DLD1 (cell line): ENCODE measurements around the gene INPP5B.
"Not testable (repeated sequence)": the region's sequence is repeated elsewhere in the genome, so short reads cannot be mapped to it uniquely, and the experiment has no call there.

ENCODE experiments used
- in situ Hi-C: cut with HindIII; loops from 2 replicates; pipeline ENCODE4 v1.10.0; 2017; ENCODE audit warnings: low sequenced_read_pairs

INPP5B gene

DNA sequence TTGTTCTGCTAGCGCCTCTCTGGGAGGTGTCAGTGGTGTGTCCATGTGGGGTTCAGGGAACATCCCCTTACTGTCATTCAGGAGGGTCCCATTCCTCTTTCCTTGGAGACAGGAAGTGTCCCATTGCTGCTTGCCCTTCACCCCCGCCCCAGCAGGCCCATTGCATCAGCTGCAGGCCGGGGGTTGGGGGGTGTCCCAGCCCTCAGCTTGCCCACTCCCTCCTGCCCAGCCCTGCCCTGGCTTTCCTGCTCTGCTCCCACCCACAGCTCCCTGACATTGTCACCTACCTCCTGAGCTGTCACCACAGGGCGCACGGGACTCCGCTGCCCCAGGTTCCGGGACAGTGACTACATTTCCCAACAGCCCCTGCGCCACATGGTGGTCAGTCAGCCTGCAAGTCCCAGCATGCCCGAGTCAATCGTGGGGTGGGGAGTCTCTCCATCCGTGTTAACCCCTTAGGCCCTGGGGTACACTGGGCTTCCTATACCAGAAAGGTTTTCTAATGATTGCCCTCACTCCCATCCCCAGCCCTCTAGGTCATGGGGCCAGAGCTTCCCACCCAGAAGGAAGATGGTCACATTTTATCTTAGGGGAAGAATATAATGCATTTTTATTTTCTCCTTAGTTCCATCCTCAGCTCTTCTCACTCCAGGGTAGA is at the start of gene INPP5B:
Gene INPP5B (minus strand): TSS at position 351 of the 658 bp plus-strand sequence. CDS start 745 bp downstream, outside the sequence.
- in situ Hi-C loops = no loop called here

DNA sequence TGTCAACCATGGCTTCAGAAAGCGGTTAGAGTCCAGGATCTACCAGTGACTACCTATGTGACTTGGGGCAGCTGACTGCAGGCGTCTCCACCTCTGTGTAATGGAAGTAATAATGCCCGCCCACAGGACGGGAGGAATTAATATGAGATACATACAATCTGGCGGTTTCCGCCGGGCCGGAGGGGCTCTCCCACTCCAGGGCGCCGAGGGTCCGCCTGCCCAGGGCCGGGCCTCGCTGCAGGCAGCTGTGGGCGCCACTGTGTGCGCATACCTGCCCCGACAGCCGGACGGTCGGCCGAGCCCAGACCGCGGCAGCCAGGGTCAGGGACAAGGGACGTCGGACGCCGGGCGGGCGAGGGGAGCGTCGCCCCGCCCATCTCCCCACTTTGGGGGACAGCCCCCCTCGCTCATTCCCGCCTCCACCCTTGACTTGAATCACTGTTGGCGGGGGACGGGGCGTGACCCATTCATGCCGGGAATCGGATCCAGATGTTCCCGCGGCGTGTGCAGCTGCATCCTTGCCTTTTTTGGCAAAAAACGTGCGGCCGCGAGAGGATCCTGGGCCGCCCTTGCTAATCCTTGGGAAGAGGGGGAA is 49.0 kb upstream of the INPP5B start:
- in situ Hi-C loops = no loop called here

DNA sequence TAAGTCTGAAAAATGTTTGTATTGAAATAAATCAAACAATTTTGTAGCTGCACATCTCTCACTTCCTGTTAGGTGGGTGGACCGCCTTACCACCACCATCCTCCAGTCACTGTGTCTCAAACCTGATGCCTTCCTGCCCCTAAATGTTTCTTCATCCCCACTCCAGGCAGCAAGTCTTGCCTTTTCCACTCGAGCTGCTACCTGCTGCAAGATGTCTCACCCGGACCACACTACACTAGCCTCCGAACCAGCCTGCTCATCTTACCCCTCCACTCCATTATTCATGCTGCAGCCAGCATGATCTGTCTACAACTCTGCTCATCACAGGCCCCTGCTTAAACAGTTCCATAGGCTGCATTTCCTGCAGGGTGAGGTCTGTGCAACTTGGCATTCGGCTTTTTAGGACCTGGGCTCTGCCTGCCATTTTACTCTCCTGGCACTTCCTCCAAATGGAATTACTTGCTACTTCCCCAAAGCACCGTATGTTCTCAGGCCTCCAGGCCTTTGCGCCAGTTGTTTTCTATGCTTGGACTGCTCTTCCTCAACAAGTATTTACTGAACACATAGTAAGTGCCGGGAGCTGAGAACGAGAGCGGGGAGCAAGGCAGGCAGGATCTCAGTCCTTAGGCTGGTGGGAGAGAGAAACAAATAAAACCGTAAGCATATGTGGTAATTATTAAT is 48.2 kb upstream of the INPP5B start:
- in situ Hi-C loops = no loop called here

DNA sequence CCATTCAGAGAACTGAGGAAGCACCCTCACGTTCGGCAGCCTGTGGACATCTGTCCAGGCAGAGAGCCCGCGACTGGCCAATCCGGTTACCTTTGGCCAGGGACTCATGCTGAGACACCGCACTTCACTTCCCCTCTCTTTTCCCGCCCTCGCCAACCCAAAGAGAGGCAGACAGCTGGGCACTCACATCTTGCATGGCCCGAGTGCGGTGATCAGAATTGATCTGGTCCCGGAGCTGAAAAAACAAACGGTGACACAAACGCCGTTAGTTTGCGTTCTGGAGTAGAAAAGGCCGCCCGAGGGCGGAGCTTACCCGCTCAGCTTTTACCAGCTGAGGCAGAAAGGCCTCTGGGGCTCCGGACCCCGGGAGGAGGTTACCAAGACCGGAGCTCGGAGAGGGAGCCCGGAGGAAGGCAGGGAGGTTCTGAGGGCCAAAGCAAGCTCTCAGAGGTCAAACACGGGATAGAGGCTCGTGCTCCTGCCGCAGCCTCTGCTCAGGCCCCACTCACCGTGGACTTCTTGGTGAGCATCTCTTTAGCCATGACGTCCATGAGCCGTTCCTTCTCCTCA is 42.6 kb upstream of the INPP5B start:
- in situ Hi-C loops = no loop called here

DNA sequence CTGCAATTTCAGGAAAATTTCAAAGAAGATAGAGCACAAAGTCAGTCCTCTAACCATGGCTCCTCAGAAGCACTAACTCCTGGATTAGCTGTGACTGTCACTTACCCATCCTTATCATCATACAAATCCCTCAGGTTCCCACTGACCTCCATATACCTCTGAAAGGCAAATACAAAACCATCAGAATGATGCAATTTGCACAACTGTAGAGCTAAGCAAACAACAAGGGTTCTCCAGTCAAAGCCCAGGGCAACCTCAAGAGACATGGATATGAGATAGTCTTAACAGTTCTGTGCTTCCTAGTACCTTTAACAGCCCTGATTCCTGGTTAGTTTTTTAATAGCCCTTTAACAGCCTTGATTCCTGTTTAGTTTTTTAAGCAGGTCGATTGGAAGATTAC is 40.8 kb upstream of the INPP5B start:
- in situ Hi-C loops = no loop called here

DNA sequence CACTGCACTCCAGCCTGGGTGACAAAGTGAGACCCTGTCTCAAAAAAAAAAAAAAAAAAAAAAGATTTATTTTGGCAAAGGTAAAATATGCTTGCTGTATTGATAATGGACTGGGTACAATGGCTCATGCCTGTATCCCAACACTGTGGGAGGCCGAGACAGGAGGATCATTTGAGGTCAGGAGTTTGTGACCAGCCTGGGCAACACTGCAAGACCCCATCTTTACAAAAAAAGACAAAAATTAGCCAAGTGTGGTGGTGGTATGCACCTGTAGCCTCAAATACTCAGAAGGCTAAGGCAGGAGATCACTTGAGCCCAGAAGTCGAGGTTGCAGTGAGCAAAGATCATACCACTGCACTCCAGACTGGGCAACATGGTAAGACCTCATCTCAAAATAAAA is 36.7 kb upstream of the INPP5B start:
- in situ Hi-C loops = no loop called here

DNA sequence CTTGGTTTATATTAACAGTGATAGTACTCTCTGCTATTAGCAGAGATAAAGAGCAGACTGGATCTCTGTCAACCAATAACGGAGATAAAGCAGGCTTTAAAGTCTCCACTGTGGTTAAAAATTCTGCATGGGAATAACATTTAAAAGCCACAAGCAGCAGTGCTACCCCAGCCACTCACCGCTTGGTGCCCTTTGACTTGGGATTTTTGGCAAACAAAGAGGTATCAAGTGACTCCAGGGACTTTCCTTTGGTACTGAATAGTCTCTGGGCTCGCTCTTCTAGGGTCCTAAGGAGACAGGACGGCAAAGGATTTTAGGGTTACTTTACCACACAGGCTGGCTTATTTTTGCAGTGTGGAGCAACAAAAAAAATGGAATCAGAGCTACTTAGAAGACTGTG is 31.7 kb upstream of the INPP5B start:
- in situ Hi-C loops = no loop called here

DNA sequence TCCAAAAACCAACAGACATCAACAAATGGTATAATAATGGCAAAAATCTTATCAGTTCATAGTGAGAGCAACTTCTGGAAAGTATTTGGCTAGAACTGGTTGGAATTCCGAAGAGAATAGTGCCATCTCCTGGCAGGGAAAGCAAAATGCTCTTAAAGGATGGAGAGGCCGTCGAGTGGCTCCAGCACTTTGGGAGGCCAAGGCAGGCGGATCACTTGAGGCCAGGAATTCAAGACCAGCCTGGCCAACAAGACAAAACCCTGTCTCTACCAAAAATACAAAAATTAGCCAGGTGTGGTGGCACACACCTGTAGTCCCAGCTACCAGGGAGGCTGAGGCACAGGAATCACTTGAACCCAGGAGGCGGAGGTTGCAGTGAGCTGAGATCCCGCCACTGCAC is 28.2 kb upstream of the INPP5B start:
- in situ Hi-C loops = not testable (repeated sequence)

DNA sequence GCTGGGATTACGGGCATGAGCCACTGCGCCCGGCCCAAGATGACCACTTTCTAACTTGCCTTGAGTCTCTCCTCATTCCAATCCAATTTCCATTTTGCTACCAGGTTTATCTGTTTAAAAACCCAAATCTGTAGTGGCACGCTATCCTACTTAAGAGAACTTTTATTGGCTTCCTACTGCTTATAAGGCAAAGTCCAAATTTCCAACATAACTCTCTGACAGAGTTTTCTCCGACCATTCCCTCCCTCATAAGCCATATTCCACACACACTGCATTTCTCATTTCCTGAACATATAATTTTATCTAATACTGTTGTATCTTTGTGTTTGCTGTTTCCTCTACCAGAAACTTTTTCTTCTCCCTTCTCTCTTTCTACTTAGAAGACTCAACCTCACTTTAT is 27.7 kb upstream of the INPP5B start:
- in situ Hi-C loops = no loop called here

DNA sequence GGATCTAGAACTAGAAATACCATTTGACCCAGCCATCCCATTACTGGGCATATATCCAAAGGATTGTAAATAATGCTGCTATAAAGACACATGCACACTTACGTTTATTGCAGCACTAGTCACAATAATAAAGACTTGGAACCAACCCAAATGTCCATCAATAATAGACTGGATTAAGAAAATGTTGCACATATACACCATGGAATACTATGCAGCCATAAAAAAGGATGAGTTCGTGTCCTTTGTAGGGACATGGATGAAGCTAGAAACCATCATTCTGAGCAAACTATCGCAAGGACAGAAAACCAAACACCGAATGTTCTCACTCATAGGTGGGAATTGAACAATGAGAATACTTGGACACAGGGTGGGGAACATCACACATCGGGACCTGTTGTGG is 26.8 kb upstream of the INPP5B start:
- in situ Hi-C loops = not testable (repeated sequence)

DNA sequence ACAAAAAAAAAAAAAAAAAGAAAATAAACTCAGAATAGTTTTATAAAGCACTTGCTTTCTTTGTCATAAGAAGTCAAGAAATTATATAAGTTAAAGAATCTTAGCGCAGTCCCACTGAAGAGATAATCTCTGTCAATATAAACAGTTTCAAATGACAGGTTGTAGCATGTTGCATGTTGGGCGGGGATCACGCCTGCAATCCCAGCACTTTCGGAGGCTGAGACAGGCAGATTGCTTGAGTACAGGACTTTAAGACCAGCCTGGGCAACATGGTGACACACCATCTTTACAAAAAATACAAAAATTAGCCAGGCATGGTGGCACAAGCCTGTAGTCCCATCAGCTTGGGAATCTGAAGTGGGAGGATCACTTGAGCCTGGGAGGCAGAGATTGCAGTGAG is 18.4 kb upstream of the INPP5B start:
- in situ Hi-C loops = no loop called here

DNA sequence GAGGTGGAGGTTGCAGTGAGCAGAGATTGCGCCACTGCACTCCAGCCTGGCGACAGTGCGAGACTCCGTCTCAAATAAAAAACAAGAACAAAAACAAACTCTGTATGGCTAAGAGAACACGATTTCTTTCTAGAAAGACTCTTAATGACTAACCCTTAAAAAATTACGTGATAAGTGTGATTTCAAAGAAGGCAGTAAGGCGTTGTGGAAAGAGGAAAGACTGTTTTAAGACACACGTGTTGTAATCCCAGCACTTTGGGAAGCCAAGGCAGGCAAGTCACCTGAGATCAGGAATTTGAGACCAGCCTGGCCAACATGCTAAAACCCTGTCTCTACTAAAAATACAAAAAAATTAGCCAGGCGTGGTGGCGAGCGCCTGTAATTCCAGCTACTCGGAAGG is 17.3 kb upstream of the INPP5B start:
- in situ Hi-C loops = not testable (repeated sequence)

DNA sequence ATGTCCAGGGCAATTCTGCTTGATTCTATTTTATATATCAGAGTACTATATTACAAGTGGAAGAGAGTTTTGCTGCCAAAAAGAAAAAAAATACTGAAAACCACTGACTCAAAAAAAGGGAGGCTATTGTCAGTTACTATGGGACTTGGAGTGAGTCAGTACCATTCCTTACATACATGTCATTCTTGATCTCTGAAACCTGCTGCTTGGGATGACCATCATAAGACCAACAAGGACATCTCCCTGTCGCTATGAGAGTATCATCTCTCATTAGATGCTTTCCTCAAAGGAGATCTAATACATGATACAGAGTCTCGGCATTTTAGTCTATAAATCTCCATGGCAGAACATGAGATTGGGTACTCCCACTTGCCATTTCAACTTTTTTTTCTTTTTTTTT is 11.8 kb upstream of the INPP5B start:
- in situ Hi-C loops = no loop called here

DNA sequence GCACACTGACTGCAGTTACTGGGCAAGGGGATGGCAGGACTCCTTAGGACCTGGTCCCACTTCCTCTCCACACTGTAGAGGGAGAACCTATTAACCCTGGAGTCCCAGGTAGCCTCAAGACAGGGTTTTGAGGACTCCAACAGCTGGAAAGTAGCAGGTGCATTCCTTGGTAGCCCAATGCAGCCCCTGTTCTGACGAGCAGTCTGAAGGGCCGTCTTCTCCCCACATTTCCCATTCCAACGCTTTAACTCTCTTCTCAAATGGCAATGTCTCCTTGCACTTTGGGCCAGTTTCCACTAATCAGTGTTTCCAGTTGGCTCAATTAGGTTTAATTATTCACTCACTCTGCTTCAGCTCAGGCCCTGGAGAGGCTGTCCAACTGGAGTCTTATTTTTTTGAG is 8.8 kb upstream of the INPP5B start:
- in situ Hi-C loops = no loop called here

DNA sequence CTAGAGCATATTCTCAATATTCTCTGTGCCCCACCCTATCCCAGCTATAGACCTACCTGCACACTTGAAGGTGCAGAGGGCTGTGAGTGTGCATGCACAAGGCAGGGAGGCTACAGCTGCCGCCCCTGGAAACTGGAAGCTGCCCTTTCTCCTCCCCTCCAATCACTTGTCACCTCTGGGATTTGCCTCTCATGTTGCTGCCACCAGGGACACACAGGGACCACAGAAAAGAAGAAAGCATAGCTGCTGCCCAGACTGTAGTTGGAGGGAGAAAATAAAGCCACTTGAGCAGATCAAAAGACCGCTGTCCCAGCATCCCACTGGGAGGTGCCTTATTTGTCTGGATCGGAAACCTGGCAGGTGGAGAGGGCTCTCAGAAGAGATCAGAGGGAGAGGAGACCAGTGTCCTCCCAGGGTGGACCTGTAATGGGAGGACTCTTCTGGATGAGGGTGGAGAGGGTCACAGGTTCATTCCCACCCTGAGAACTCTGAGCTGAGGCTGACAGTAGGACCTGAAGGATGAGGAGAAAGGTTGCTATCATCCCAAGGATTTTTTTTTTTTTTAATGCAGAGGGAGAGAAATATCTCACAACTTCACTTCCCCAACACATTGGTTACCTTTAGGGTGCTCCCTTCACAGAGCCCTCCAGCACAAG is 7.6 kb upstream of the INPP5B start:
- in situ Hi-C loops = no loop called here

DNA sequence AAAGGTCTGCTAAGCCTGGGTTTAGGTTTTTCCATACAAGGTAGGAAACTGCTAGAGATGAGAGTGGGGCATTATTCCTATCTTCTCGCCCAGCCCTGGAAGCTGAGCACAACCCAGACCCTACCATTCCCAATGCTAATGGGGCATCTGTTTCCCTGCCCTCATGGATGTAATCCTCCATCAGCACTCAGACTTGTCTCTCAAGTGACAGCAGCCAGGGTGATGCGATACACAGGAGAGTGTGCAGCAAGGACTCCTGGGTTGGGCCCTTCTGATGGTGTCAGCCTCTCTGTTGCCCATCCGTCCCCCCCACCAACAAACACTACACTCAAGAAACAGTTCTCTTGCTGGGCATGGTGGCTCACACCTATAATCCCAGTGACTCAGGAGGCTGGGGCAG is 5.9 kb upstream of the INPP5B start:
- in situ Hi-C loops = no loop called here

DNA sequence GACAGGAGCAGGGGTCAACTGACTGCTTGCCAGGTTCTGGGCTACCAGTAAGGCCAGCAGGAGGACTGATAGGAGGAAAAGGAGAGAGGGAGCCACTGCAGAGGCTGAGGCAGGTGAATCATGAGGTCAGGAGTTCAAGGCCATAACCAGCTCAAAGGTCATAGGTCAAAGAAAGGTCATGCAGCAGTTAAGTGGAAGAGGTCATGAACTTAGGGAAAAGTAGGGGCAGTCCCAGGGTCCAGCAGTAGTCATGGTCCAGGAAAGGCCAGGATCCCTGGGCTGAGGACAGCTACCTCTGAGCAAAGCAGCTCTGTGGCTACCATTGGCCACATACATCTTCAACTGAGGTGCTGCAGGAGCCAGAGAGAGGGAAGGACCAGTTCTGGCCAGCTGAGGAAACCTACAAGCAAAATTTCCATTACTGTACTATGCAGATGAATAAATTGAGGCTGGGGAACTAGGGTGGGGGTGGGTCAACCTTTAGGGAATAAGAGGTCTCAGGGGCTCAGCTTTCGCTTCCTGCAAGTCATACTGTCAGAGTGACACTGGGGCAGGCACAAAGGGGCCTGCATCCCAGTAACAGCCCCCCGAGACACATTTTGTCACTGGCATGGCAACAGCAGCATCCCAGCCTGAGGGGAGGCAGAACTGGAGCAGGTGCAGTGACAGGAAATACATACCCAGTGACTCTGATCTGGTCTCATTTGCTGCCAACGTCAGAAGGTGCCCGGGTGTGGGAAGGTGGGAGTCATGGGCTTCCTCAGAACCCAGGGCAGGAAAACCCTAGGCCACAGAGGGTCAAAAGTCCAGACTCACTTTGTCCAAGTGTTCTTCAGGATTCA is 5.2 kb upstream of the INPP5B start:
- in situ Hi-C loops = no loop called here

DNA sequence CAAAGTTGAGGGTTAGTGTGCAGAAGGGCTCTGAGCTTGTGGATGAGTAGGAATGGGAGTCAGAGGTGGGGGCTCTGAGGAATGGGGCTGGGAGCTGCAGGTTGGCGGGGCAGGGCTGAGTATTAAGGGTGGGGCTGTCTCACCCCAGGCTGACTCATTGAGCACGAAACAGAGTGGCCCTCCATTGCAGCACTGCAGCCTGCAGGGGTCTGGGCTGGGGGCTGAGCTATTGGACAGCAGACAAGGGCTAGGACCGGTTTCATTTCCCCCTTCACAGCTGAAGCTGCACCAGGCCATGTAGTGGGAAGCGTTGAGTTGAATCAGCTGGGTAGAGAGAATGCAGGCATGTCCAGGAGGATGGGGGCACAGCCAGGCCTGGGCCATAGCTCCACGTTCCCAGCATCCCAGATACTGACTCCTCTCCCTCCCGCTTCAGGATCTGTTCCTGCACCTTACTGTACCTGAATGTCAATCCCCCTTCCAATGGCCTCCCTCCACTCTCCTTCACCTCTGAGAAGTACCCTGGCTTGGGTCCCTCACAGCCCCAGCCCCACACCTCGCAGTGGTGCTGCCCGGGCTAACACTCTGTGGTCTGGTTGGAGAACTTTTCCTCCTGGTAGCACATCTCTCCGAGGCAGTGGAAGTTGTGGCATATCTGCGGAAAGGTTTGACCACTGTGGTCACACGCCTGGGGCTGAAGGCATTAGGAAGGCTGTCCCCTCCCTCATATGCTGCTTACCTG is 4.4 kb upstream of the INPP5B start:
- in situ Hi-C loops = no loop called here

DNA sequence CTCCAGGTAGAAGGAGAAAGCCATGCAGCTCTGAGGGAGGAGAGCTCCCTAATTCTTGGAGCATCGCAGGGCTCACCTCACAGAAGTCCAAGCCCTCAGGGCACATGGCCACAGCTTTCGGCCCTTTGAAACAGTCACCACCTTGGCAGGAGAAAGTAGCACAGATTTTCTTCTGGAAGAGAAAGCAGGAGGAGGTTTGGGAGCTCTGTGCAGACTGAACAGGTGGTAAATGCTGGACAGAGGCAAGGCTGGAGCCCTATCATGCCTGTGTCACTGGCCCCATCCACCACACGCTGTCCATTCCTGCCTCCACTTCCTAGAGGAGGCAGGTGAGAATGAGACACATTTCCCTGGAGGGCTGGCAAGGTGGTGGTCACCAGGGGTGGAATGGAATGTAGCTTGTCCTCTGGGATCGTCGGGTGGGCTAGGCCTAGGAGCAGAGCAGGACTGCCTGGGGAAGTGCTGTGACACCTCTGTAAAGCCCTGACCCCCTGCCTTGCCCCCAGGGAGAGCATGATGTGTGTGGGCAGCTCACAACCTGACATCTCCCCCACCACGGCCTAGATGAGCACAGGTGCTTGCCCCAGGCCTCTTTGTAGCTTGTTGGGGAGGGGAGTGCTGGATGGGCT is 2.8 kb upstream of the INPP5B start:
- in situ Hi-C loops = no loop called here

DNA sequence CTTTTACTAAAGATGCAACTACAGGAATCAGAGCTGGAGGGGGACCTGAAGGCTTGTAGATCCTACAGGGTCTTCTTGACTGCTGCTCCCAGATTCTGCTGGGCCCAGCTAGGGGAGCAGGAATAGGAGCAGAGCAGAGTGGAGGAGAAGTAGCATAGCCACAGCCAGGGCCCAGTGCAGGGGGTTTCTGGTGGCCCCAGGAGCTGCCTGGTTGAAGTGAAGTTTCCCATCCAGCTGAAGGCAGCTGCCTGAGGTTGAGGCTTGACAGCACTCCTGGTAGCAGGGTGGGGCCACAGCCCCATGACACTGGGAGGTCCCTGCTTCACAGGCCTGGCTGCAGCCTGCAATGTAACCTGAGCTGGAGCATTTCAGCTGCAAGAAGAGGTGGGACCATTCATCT is 2.0 kb upstream of the INPP5B start:
- in situ Hi-C loops = no loop called here
